ENCODE measurements around the gene CNTNAP2.

DNA sequence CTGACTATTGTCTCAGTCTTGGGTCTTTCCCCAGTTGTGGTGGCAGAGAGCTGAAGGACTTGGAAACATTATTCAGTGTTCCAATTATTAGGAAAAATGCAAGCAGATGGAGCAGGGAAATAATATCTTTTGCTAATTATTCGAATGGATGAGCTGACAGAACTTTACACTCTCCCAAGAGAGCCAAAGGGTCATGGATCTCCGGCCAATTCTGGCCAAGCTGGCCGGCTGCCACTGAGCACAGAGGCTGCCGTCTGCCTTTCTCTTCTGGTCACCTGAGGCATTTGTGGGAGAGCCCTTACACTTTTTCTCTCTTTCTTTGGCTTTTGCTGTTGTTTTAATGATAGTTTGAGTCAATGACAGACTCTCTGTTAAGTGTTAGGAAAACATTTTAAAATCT is 22.2 kb upstream of the CNTNAP2 start:
- TF ChIP-seq YY1 (IDR thresholded peaks at IDR 0.05; ENCODE audit: insufficient read depth, insufficient read length) = no peak
- no peak for TF ChIP-seq SUZ12 (IDR thresholded peaks at IDR 0.05; ENCODE audit: extremely low read depth, insufficient read depth, insufficient read length)
